HT1080 (cell line): ENCODE measurements around the gene UQCR11. TPM values are rescaled to one million over a fixed set of nuclear protein-coding genes. Genes with fewer than 3 reads are reported as not detected.

ENCODE experiments used
- DNase-seq: peaks from one replicate; pipeline ENCODE4 v3.0.0-alpha.2; 2015; ENCODE audit warnings: low read depth
- total RNA-seq: library from RNA; depleted of rRNA; stranded (reverse); fragments of >200 nt; shearing (Covaris generic); gene quantifications from 2 replicates; pipeline ENCODE4 v1.2.3, GENCODE V29; 2014

Gene UQCR11
- total RNA-seq, 1 experiment from 2014 or later: 123 TPM

DNA sequence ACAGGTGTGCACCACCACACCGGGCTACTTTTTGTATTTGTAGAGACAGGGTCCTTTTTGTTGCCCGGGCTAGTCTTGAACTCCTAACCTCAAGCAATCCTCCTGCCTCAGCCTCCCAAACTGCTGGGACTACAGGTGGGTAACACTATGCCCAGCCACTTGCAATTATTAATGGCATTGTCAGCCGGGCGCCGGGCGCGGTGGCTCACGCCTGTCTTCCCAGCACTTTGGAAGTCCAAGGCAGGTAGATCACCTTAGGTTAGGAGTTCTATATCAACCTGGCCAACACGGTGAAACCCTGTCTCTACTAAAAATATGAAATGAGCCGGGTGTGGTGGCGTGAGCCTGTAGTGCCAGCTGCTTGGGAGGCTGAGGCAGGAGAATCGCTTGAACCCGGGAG is 34.4 kb downstream of the UQCR11 start:
- DNase-seq: no peak

DNA sequence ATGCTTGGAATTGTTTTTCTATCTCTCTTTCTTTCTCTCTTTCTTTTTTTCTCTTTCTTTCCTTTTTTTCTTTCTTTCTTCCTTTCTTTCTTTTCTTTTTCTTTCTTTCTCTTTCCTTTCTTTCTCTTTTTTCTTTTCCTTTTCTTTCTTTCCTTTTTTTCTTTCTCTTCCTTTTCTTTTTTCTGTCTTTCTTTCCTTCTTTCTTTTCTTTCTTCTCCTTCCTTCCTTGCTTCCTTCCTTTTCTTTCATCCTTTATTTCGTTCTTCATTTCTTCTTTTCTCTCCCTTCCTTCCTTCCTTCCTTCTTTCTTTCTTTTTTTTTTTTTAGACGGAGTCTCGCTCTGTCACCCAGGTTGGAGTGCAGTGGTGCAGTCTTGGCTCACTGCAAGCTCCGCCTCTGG is 35.3 kb downstream of the UQCR11 start:
- no peak for DNase-seq

DNA sequence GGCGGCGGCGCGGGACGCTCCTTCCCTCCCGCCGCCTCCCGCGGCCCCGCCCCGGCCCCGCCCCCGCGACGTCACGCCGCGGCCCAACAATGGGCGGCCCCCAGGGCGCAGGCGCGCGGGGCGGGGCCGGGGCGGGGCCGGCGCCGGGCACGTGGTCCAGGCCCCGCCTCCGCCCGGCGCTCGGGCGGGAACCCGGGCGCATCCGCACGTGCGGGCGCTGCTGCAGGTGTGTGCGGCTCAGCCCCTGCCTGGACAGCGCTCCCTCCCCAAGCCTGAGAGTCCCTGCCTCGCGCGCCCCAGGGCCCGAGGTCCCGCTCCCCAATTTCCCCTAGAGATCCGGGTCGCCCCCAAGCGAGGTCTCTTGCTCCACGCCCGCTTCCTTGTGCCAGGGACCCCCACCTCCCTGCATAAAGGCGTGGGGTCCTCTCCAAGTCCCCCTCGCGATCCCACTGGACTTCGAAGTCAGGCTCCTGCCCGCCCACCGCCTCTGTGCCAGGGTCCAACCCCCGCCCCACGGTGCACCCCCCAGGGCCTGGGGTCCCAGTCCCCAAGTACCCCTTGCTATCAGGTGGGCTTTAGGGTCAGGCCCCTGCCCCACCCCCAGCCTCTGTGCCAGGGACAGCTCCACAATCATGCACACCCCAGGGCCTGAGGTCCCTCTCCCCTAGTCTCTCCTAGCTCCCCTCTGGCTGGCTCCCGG is 36.8 kb downstream of the UQCR11 start, which contains the start of gene MEX3D:
Gene MEX3D (minus strand): TSS at position 6 of the 700 bp plus-strand sequence. CDS start 267 bp downstream, outside the sequence.
- no peak for DNase-seq

DNA sequence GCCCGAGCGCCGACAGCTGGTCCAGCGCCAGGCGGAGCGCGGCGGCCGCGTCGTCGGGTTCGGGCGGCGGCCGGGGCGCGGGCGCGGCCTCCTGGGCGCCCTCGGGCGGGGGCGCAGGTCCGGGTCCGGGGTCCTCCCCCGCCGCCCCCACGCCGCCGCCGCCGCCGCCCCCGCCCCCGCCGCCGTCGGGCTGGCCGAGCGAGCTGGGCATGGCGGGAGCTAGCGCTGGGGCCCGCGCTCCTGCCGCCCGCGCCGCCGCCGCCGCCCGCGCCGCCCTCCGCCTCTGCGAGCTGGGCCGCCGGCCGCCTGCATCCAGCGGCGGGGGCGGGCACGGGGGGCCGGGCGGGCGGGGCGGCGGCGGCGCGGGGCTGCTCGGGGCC is 37.4 kb downstream of the UQCR11 start:
- no peak for DNase-seq

DNA sequence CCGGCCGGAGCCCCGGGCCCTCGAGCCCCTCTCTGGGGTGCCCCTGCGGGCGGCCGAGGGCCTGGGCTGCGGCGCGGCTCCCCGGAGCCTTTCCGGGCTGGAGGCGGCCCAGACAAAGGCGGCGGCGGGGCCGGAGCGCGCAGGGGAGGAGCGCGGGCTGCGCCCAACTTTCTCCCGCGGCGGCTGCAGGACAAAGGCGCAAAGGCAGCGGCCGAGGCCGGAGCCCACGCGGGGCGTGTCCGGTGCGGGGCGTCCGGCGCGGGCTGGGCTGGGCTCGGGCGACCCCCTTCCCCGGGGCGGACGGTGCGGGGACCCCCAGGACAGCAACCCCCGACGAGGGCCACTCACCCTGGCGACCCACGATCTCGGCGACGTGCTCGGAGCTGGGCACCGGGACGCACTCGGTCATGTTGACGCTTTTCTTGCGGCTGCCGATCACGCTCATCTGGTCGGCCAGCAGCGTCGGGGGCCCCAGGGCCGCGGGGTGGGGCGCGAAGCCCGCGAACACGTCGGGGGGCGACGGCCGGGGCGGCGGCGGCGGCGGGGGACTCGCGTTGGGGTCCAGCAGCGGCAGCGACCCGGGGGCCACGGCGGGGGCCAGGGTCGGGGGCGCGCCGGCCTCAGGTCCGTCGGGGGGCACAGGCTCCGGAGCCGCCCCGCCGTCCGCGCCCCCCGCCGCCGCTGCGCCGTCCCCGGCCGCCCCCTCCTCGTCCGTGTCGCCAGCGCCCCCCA is 38.0 kb downstream of the UQCR11 start:
- no peak for DNase-seq

DNA sequence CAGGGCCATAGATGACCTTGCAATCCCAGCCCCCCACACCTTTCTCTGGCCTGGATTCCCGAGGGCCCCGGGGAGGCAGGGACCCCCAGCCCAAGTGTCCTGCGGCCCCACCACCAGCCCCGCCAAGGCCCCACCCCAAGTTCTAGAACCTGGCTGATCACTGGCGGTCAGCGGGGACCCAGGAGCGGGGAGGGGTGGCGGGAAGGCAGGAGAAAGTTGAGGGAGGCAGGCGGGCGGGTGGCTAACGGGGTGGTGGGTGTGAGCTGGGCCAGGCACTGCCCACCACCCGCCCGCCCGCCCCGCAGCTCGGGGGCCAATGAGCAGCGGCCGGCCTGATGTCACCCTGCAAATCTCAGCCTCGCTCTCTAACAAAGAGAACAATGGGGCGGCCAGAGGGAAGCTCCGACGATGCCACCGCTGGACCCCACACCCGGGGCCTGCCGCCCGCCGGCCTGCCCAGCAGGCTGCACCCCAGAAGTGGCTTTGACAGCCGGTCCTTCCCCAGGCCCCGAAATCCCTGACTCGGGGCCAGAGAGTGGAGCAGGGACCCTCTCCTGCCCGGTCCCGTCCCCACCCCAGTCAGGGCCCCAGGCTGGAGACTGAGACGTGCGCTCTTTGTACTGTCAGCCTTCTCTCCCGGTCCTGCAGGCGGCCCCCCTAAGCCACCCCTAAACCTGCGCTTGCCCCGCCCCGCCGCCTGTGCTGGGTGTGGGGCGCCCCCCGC is 38.7 kb downstream of the UQCR11 start:
- no peak for DNase-seq

DNA sequence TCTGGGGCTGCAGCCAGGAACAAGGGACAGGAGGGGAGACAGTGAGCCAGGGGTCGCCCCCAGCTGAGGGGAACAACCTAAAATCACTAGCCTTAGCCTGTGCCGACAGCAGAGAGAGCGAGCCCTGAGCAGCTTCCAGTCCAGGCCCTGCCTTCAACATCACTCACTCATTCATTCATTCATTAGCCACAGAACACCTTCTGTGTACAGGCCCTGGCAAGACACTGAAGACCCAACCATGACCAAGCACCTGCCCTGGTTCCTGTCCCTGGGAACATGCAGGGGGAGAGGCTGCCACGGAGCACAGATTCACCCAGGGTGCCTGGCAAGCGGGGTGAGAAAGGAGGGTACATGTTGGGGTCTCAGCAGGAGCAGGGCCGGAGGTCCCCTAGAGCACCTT is 42.0 kb downstream of the UQCR11 start:
- no peak for DNase-seq

DNA sequence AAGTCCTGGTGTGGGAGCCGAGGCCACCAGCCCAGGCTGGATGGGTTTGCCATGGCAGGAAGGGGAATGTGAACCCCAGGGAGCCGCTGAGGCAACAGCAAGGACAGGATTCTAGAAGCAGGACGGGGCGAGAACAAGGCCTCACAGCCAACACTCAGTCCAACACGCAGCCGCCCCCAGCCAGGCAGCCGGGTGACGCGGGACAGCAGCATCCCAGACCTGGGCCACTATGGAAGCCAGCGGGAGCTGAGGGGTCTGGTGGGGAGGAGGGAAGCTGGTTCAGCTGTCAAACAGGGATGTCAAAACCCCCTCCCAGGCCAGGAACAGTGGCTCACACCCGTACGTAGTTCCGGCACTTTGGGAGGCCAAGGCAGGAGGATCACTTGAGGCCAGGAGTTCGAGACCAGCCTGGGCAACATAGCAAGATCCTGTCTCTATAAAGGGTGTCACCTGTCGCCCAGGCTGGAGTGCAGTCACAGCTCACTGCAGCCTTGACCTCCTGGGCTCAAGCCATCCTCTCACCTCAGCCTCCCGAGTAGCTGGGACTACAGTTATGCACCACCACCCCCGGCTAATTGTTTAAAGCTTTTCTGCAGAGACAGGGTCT is 43.9 kb downstream of the UQCR11 start:
- no peak for DNase-seq

DNA sequence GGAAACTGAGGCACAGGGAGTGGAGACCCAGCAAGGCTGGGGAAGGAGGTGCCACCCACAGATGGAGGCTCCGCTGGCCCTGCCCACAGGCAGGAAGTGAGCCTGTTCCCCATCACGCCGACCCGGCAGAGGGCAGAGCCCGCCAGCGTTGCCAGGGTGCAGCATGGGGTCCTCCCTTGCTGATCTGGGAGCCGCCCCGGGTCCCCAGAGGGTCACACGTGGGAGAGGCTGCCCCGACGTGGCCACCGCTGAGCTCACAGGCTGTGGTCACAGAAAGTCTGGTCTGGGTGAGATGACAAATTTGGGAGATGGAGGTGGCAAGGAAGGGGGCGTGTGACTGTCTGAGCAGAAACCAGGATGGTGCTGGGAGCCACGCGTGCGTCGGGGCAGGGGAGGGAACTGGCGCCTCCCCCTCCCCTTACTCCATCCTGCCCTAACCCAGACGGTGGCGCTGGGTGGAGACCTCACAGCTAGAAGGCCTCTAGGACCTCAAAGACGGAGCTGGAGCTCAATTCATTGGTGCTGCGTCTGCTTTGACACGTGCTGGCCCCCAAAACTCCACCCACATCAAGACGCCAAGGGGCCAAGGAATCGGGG is 44.9 kb downstream of the UQCR11 start:
- DNase-seq: no peak

DNA sequence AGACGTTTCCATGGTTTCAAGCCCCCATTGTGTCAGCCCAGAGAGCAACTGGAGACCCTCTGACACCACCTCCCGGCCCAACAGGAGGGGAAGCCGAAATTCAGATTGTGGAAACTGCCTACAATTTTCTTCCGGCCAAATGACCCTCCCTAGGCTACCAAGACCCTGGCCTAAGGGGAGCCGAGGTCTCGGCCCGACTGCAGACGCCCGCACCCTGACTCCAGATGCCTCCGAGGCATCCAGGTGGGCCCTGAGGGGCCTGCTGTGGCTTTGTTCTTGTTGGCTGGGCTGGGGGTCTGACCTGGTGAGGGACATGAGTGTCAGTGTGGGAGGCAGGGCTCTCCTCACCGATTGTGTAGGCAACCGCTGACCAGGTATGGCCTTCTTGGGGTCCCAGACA is 46.7 kb downstream of the UQCR11 start:
- no peak for DNase-seq

DNA sequence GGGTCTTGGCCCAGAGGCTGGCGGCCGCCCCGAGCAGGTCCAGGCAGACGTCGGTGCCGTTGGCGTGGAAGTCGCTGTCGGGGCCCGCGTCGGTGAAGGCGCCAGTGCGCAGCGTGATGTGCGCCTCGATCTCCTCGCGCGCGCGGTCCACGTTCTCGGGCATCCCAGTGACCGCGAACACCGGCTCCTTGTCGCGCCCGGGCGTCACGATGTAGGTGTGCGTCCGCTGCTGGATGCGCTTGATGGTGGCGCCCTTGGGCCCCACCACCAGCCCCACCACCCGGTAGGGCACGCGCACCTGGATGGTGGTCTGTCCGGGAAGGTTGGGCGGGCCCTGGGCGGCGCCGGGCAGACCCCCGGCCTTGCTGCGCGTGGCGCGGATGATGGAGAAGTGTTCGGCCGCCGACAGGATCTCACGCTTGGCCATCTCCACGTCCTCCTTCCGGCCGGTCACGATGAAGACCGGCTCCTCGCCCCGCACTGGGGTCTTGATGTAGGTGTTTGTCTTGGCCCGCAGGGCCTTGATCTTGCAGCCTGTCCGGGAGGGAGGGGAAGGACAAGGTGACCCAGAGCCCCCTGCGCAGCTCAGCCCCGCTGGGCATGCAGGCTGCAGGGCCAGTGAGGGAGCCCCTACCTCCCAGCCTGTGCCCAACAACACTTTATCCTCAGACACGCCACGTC is 48.7 kb downstream of the UQCR11 start:
- DNase-seq: no peak

DNA sequence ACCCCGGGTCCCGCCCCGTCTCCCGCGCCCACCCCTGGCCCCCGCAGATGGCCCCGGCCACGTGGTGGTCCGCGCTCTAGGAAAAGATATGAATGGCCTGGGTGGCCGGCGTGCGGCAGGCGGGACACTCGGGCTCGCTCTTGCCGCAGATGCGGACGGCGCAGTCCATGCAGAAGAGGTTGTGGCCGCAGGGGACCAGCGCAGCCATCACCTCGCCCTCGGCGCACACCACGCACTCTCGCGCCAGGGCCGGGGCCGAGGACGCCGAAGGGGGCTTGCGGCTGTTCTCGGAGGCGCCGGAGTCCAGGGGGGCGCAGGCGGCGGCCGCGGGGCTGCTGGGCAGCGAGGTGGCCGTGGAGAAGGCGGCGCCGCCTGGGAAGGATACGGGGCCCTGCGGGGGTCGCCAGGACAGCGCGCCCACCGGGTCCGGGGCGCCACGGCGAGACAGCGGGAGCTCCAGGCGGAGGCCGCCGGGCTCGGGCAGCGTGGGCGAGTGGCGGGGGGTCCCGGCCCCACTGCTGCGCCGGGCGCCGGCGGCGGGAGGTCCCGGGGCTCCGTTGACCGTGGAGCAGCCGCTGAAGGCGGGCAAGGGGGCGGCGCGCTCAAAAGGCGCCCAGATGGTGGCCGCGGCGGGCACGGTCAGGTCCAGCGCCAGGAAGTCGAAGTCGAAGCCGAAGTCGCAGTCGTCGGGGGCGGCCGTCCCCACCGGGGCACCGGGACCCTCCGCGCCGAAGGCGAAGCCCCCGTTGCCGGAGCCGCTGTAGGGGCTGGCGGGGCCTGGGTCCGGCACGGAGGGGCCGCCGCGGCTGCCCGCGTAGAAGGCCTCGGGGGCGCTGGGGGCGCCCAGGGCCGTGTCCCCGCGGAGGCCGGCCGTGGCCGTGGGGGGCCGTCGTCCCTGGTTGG is 49.5 kb downstream of the UQCR11 start:
- no peak for DNase-seq

DNA sequence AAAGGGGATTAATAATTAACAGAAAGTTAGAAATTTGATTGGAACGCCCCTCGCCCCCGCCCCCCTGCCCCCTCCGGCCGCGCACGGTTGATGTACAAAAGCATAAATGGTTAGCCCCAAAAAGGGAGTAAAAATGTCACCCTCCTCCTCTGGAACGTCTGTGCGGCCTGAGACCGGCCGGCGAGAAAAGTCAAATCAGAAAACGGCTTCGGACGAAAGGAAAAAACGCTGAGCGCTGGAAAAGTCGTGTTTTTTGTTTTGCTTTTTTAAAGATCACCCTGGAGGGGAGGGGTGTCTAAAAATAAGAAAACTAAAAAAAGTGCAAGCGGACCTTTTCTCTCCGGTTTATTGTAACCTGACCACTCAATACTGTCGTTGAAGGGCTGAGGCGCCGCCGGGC is 50.3 kb downstream of the UQCR11 start:
- no peak for DNase-seq

DNA sequence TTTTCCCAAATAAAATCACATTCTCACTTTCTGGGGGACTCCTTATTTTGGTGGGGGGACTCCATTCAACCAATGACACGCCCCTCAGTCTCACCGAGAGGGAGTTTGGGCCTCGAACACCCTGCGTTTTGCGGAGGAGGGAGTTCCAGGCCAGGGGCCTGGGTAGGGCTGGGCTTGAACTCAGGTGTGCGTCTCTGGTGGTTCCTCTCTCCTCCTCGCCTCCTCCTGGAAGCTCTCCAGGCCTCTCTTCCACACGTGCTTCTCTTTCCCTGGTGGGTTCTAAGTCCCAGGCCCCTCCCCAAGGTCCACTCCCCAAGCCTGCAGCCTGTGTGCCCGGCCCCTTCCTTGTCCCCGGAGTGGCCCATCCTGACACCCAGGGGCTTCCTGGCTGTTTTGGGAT is 51.8 kb downstream of the UQCR11 start:
- no peak for DNase-seq

DNA sequence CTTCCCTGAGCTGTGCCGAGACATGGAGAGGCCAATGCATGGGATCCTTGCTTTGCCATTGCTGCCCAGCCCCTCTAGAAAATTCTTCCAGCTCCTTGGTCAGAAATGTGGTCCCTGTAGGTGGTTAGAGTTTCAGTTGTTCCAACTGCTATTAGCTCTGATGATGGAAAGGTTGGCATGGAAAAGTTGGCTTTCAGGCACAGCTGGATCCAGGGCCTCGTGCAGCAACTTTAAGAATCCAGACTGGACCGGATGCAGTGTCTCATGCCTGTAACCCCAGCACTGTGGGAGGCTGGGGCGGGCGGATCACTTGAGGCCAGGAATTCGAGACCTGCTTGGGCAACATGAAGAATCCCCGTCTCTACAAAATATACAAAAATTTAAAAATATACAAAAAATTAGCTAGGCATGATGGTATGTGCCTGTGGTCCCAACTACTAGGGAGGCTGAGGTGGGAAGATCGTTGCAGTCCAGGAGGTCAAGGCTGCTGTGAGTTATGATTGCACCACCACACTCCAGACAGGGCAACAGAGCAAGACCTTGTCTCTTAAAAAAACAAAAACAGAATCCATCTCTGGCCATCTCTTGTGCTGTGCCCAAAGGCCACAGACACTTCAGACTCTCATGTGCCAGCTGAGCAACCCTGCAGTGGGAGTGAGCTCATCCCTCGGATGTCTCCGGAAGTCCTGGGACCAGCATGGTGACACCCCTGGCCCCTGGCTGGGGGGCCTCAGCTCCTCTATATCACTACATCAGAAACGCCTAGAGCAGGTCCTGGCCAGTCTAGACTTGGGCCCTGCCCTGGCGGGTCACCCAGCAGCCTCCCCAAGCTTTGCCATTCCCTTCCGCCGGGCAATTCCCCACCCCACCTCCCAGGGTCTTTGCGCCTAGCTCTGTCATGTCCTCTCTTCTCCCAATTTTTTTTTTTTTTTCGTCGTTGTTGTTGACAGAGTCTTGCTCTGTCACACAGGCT is 53.9 kb downstream of the UQCR11 start:
- no peak for DNase-seq

DNA sequence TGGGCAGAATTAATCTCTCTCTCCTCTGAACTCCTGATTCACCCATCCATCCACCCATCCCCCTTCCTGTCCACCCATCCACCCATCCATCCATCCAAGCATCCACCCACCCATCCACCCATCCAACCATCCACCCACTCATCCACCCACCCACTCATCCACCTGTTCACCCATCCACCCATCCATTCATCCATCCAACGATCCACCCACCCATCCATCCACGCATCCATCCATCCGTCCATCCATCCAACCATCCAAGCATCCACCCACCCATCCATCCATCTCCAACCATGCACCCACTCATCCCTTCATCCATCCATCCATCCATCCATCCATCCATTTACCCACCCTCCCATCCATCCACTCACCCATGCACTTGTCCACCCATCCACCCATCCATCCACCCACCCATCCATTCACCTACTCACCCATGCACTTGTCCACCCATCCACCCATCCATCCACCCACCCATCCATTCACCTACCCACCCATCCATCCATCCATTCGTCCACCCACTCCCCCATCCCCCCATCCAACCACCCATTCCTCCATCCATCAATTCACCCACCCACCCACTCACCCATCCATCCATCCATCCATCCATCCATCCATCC is 55.8 kb downstream of the UQCR11 start:
- no peak for DNase-seq
